Retinal pigment epithelial cell (primary cell): ENCODE results near the gene COL9A2.

Experiments
- DNase-seq: peaks from one replicate; pipeline ENCODE4 v3.0.0-alpha.2; 2010; ENCODE audit warnings: low read depth
- H3K4me3 ChIP-seq: 2 replicates; pipeline ENCODE4 v1.5.1; 2011; ENCODE audit warnings: mild to moderate bottlenecking, low read length, control low read depth, moderate library complexity
- CTCF ChIP-seq: conservative IDR thresholded peaks from 2 replicates; pipeline ENCODE4 v1.5.1; 2011; ENCODE audit warnings: low read depth, low read length, control low read depth, inconsistent platforms

The COL9A2 gene

GRCh38 chr1:40309374-40310128 is 7.5 kb downstream of the COL9A2 start:
- no peak overlapping the region for H3K4me3 ChIP-seq
- no peak for TF ChIP-seq CTCF
- DNase-seq: peak; percentile 96

GRCh38 chr1:40308036-40308727 is 8.9 kb downstream of the COL9A2 start:
- no peak overlapping the region for H3K4me3 ChIP-seq
- peak; percentile 51 for DNase-seq
- TF ChIP-seq CTCF: no peak

- DNase-seq: no peak
- H3K4me3 ChIP-seq: no peak overlapping the region
- no peak for TF ChIP-seq CTCF
Observed at GRCh38 chr1:40307186-40307585, 9.9 kb downstream of the COL9A2 start.

- no peak overlapping the region for H3K4me3 ChIP-seq
- no peak for DNase-seq
- TF ChIP-seq CTCF: no peak
Observed at GRCh38 chr1:40306296-40306695, 10.8 kb downstream of the COL9A2 start.

- H3K4me3 ChIP-seq: no peak overlapping the region
- TF ChIP-seq CTCF: no peak
- no peak for DNase-seq
Observed at GRCh38 chr1:40305871-40306270, 11.2 kb downstream of the COL9A2 start.

GRCh38 chr1:40305451-40305850 is 11.6 kb downstream of the COL9A2 start:
- TF ChIP-seq CTCF: no peak
- DNase-seq: no peak
- no peak overlapping the region for H3K4me3 ChIP-seq

GRCh38 chr1:40303790-40304189 is 13.3 kb downstream of the COL9A2 start:
- no peak for TF ChIP-seq CTCF
- DNase-seq: no peak
- H3K4me3 ChIP-seq: no peak overlapping the region
